Natural killer cell (primary cell): ENCODE measurements around the gene RARG. TPM values are rescaled to one million over a fixed set of nuclear protein-coding genes. Genes with fewer than 3 reads are reported as not detected.

Experiments used
- ATAC-seq, 3 donors: fragments of 150-1000 bp in 2 of 3; fragments of 200-7000 bp in 1 of 3; cut with Tn5 transposase; 1 replicate in 1 of 3; 2 replicates in 2 of 3; pipeline ENCODE4 v1.10.0; 2021; ENCODE audit warnings: mild to moderate bottlenecking in 2 of 3, moderate library complexity in 2 of 3
- DNase-seq, 2 donors: peaks; one replicate each; pipeline versions ENCODE4 v3.0.0 to v3.0.0-alpha.2; 2013 to 2021; ENCODE audit warnings: mixed read lengths in 1 of 2
- H3K27ac ChIP-seq: one replicate; pipeline ENCODE4 v1.5.1; 2013; ENCODE audit warnings: mild to moderate bottlenecking, low read length
- H3K27me3 ChIP-seq: one replicate; pipeline ENCODE4 v1.6.1; 2013; ENCODE audit warnings: low read length; ENCODE audit not compliant: control insufficient read depth, insufficient read depth
- H3K36me3 ChIP-seq: one replicate; pipeline ENCODE4 v1.6.1; 2013; ENCODE audit warnings: low read length; ENCODE audit not compliant: control insufficient read depth, insufficient read depth
- H3K4me1 ChIP-seq: one replicate; pipeline ENCODE4 v1.6.1; 2013; ENCODE audit warnings: low read length; ENCODE audit not compliant: control insufficient read depth, insufficient read depth
- H3K4me3 ChIP-seq: one replicate; pipeline ENCODE4 v1.5.1; 2013; ENCODE audit warnings: low read length
- H3K9me3 ChIP-seq: one replicate; pipeline ENCODE4 v1.6.1; 2013; ENCODE audit warnings: low read length; ENCODE audit not compliant: control insufficient read depth, insufficient read depth
- H3K27ac Mint-ChIP-seq, 2 donors: one replicate each; pipeline ENCODE4 v1.8.0; 2022; ENCODE audit warnings: mild to moderate bottlenecking in 2 of 2, mixed read lengths in 2 of 2, moderate library complexity in 1 of 2
- H3K27me3 Mint-ChIP-seq, 2 donors: one replicate each; pipeline ENCODE4 v1.8.0; 2022; ENCODE audit warnings: low read depth in 2 of 2, mixed read lengths in 2 of 2
- H3K36me3 Mint-ChIP-seq: one replicate; pipeline ENCODE4 v1.8.0; 2022; ENCODE audit warnings: mixed read lengths
- H3K4me1 Mint-ChIP-seq, 2 donors: one replicate each; pipeline ENCODE4 v1.8.0; 2022; ENCODE audit warnings: mixed read lengths in 2 of 2
- H3K4me3 Mint-ChIP-seq: one replicate; pipeline ENCODE4 v1.8.0; 2022; ENCODE audit warnings: mild to moderate bottlenecking, moderate library complexity, mixed read lengths
- H3K9me3 Mint-ChIP-seq, 2 donors: one replicate each; pipeline ENCODE4 v1.8.0; 2022; ENCODE audit warnings: mixed read lengths in 2 of 2
- CTCF ChIP-seq: fragments of 200-600 bp; IDR thresholded peaks from one replicate; pipeline ENCODE4 v1.8.0; 2022; ENCODE audit warnings: antibody characterized with exemption
- WGBS: methylation state at CpG from one replicate; pipeline ENCODE4 v1.1.7; 2013; ENCODE audit warnings: missing lambda C conversion rate; ENCODE audit not compliant: insufficient coverage; 5-methylcytosine and 5-hydroxymethylcytosine counted together
- intact Hi-C: fragments of 100-400 bp; cut with micrococcal nuclease; formaldehyde crosslinking; loops from one replicate; pipeline ENCODE4 v1.14.2; 2022
- total RNA-seq, 4 donors: library from RNA; stranded (reverse); fragments of 120-200 nt in 1 of 4; gene quantifications; one replicate each; pipeline versions ENCODE4 v1.2.3 to v1.2.4, GENCODE V29; 2013 to 2022

Gene RARG
- total RNA-seq, 3 donors from 2014 or later (not counting 1 experiment from before 2014, with no cell fraction given), result 24.0 to 30.6 (median 27.5) TPM

- no peaks in the 10 kb centered on the region for H3K27me3 ChIP-seq
- Mint-ChIP-seq H3K27ac (peak overlapping the region in 1 of 2 donors; percentile 67), H3K36me3 (no peaks in the 10 kb centered on the region), H3K27me3 (no peaks in the 10 kb centered on the region), H3K4me1 (peaks cover 27 to 31% of the 10 kb centered on the region in 2 donors), H3K4me3 (peak overlapping the region; percentile 31), H3K9me3 (no peaks in the 10 kb centered on the region)
- ATAC-seq, result peak; percentile 32 to 71 (median 59)
- intact Hi-C loops, result no loop called here
- peaks cover 54% of the 10 kb centered on the region for H3K4me1 ChIP-seq
- WGBS, result 80% methylated on average over 1 of the region's 1 CpG
- DNase-seq, result peak in 1 of 2 donors; percentile 88
- H3K4me3 ChIP-seq, result no peak overlapping the region
- no peak for TF ChIP-seq CTCF
- peak overlapping the region; percentile 62 for H3K27ac ChIP-seq
- H3K9me3 ChIP-seq, result no peaks in the 10 kb centered on the region
- no peaks in the 10 kb centered on the region for H3K36me3 ChIP-seq
Measured at GRCh38 chr12:53236443-53237111, 4.6 kb upstream of the RARG start.

GRCh38 chr12:53235742-53236442 is 3.9 kb upstream of the RARG start:
- intact Hi-C loops, result no loop called here
- no peak for ATAC-seq
- H3K36me3 ChIP-seq, result no peaks in the 10 kb centered on the region
- H3K27me3 Mint-ChIP-seq, result no peaks in the 10 kb centered on the region
- H3K9me3 ChIP-seq, result no peaks in the 10 kb centered on the region
- peaks cover 27 to 31% of the 10 kb centered on the region in 2 donors for H3K4me1 Mint-ChIP-seq
- DNase-seq, result peak in 1 of 2 donors; percentile 34
- H3K9me3 Mint-ChIP-seq, result no peaks in the 10 kb centered on the region
- TF ChIP-seq CTCF, result no peak
- H3K27ac Mint-ChIP-seq, result peak overlapping the region in 1 of 2 donors; percentile 67
- WGBS, result 57% methylated on average over 9 of the region's 9 CpGs
- peak overlapping the region; percentile 62 for H3K27ac ChIP-seq
- H3K4me3 Mint-ChIP-seq, result peak overlapping the region; percentile 31
- no peaks in the 10 kb centered on the region for H3K36me3 Mint-ChIP-seq
- H3K4me1 ChIP-seq, result peaks cover 61% of the 10 kb centered on the region
- no peaks in the 10 kb centered on the region for H3K27me3 ChIP-seq
- no peak overlapping the region for H3K4me3 ChIP-seq

GRCh38 chr12:53235164-53235563 is 3.2 kb upstream of the RARG start:
- H3K27me3 ChIP-seq, result no peaks in the 10 kb centered on the region
- ATAC-seq, result no peak
- H3K4me3 Mint-ChIP-seq, result no peak overlapping the region
- 89% methylated on average over 2 of the region's 3 CpGs for WGBS
- TF ChIP-seq CTCF, result no peak
- no peaks in the 10 kb centered on the region for H3K9me3 Mint-ChIP-seq
- H3K4me1 ChIP-seq, result peaks cover 62% of the 10 kb centered on the region
- no peak overlapping the region for H3K4me3 ChIP-seq
- H3K27ac Mint-ChIP-seq, result no peak overlapping the region
- no peaks in the 10 kb centered on the region for H3K36me3 ChIP-seq
- no peak for DNase-seq
- no peaks in the 10 kb centered on the region for H3K9me3 ChIP-seq
- no peaks in the 10 kb centered on the region for H3K36me3 Mint-ChIP-seq
- peaks cover 27 to 35% of the 10 kb centered on the region in 2 donors for H3K4me1 Mint-ChIP-seq
- intact Hi-C loops, result no loop called here
- no peaks in the 10 kb centered on the region for H3K27me3 Mint-ChIP-seq
- H3K27ac ChIP-seq, result peak overlapping the region; percentile 62
